ENCODE measurements around the gene CFAP46. TPM values are rescaled to one million over a fixed set of nuclear protein-coding genes. Genes with fewer than 3 reads are reported as not detected.

Gene CFAP46
- total and polyA plus RNA-seq, 3 experiments from 2014 or later = 0.09 TPM; not detected in 2

- ChIA-PET CTCF (no interaction called here), POLR2A (no interaction called here)
- Histone ChIP-seq H3K27me3 (ENCODE audit: insufficient read depth, low read length, poor library complexity, severe bottlenecking) (no peaks in the 10 kb centered on the region), H3K4me1 (ENCODE audit: insufficient read depth, low read length) (no peaks in the 10 kb centered on the region), H3K36me3 (ENCODE audit: insufficient read depth, low read length) (no peaks in the 10 kb centered on the region), H3K4me3 (ENCODE audit: low read length) (no peak overlapping the region), H3K9me3 (ENCODE audit: low read length) (no peaks in the 10 kb centered on the region), H3K27ac (ENCODE audit: low read depth, low read length) (no peak overlapping the region)
- peaks cover 0 to 1% (median 0%) of the 10 kb centered on the region in 3 donors for H3K4me1 Mint-ChIP-seq
- no peaks in the 10 kb centered on the region for H3K36me3 Mint-ChIP-seq
- DNase-seq = no peak
- peaks cover 0 to 3% (median 0%) of the 10 kb centered on the region in 5 donors for H3K9me3 Mint-ChIP-seq
- no peak overlapping the region for H3K4me3 Mint-ChIP-seq
- no peaks in the 10 kb centered on the region for H3K27me3 Mint-ChIP-seq
- H3K27ac Mint-ChIP-seq = no peak overlapping the region
Observed at GRCh38 chr10:132834311-132834761, 108.0 kb downstream of the CFAP46 start.

GRCh38 chr10:132833421-132834111 is 108.8 kb downstream of the CFAP46 start:
- H3K27me3 ChIP-seq (ENCODE audit: insufficient read depth, low read length, poor library complexity, severe bottlenecking) = no peaks in the 10 kb centered on the region
- DNase-seq = no peak
- Mint-ChIP-seq H3K36me3 (no peaks in the 10 kb centered on the region), H3K9me3 (peaks cover 0 to 3% (median 0%) of the 10 kb centered on the region in 5 donors), H3K27ac (no peak overlapping the region), H3K4me1 (peaks cover 0 to 1% (median 0%) of the 10 kb centered on the region in 3 donors), H3K27me3 (no peaks in the 10 kb centered on the region), H3K4me3 (no peak overlapping the region)
- H3K4me3 ChIP-seq (ENCODE audit: low read length) = no peak overlapping the region
- H3K27ac ChIP-seq (ENCODE audit: low read depth, low read length) = no peak overlapping the region
- CTCF ChIA-PET = no interaction called here
- POLR2A ChIA-PET = no interaction called here
- no peaks in the 10 kb centered on the region for H3K4me1 ChIP-seq (ENCODE audit: insufficient read depth, low read length)
- H3K36me3 ChIP-seq (ENCODE audit: insufficient read depth, low read length) = no peaks in the 10 kb centered on the region
- H3K9me3 ChIP-seq (ENCODE audit: low read length) = no peaks in the 10 kb centered on the region

GRCh38 chr10:132832186-132832969 is 110.0 kb downstream of the CFAP46 start:
- H3K9me3 Mint-ChIP-seq = peaks cover 0 to 3% (median 0%) of the 10 kb centered on the region in 5 donors
- no peaks in the 10 kb centered on the region for H3K36me3 ChIP-seq (ENCODE audit: insufficient read depth, low read length)
- H3K9me3 ChIP-seq (ENCODE audit: low read length) = no peaks in the 10 kb centered on the region
- no peak for DNase-seq
- peaks cover 0 to 1% (median 0%) of the 10 kb centered on the region in 3 donors for H3K4me1 Mint-ChIP-seq
- no peak overlapping the region for H3K27ac ChIP-seq (ENCODE audit: low read depth, low read length)
- no peak overlapping the region for H3K4me3 ChIP-seq (ENCODE audit: low read length)
- ChIA-PET CTCF (interaction anchor here (1.0 kb wide), 1 partner anchor 177 kb away, joined by 3 read pairs; no protein-coding TSS in a partner anchor), POLR2A (no interaction called here)
- no peaks in the 10 kb centered on the region for H3K36me3 Mint-ChIP-seq
- H3K27me3 Mint-ChIP-seq = no peaks in the 10 kb centered on the region
- H3K4me1 ChIP-seq (ENCODE audit: insufficient read depth, low read length) = no peaks in the 10 kb centered on the region
- H3K4me3 Mint-ChIP-seq = no peak overlapping the region
- no peaks in the 10 kb centered on the region for H3K27me3 ChIP-seq (ENCODE audit: insufficient read depth, low read length, poor library complexity, severe bottlenecking)
- H3K27ac Mint-ChIP-seq = peak overlapping the region in 1 of 8 donors; percentile 14

- Mint-ChIP-seq H3K9me3 (peaks cover 0 to 4% (median 0%) of the 10 kb centered on the region in 5 donors), H3K27ac (no peak overlapping the region), H3K27me3 (no peaks in the 10 kb centered on the region), H3K36me3 (no peaks in the 10 kb centered on the region), H3K4me3 (no peak overlapping the region), H3K4me1 (no peaks in the 10 kb centered on the region)
- Histone ChIP-seq H3K4me3 (ENCODE audit: low read length) (no peak overlapping the region), H3K27ac (ENCODE audit: low read depth, low read length) (no peak overlapping the region), H3K36me3 (ENCODE audit: insufficient read depth, low read length) (no peaks in the 10 kb centered on the region), H3K4me1 (ENCODE audit: insufficient read depth, low read length) (no peaks in the 10 kb centered on the region), H3K27me3 (ENCODE audit: insufficient read depth, low read length, poor library complexity, severe bottlenecking) (no peaks in the 10 kb centered on the region), H3K9me3 (ENCODE audit: low read length) (no peaks in the 10 kb centered on the region)
- ChIA-PET CTCF (no interaction called here), POLR2A (no interaction called here)
- DNase-seq = no peak
Observed at GRCh38 chr10:132829403-132829802, 113.0 kb downstream of the CFAP46 start.

- ChIA-PET CTCF (no interaction called here), POLR2A (no interaction called here)
- no peak for DNase-seq
- H3K9me3 Mint-ChIP-seq = peaks cover 0 to 4% (median 0%) of the 10 kb centered on the region in 5 donors
- H3K27ac ChIP-seq (ENCODE audit: low read depth, low read length) = no peak overlapping the region
- H3K4me1 ChIP-seq (ENCODE audit: insufficient read depth, low read length) = no peaks in the 10 kb centered on the region
- no peaks in the 10 kb centered on the region for H3K4me1 Mint-ChIP-seq
- H3K36me3 Mint-ChIP-seq = no peaks in the 10 kb centered on the region
- H3K27me3 Mint-ChIP-seq = no peaks in the 10 kb centered on the region
- H3K36me3 ChIP-seq (ENCODE audit: insufficient read depth, low read length) = no peaks in the 10 kb centered on the region
- no peak overlapping the region for H3K4me3 ChIP-seq (ENCODE audit: low read length)
- no peaks in the 10 kb centered on the region for H3K9me3 ChIP-seq (ENCODE audit: low read length)
- H3K4me3 Mint-ChIP-seq = no peak overlapping the region
- H3K27me3 ChIP-seq (ENCODE audit: insufficient read depth, low read length, poor library complexity, severe bottlenecking) = no peaks in the 10 kb centered on the region
- no peak overlapping the region for H3K27ac Mint-ChIP-seq
Observed at GRCh38 chr10:132828681-132829080, 113.7 kb downstream of the CFAP46 start.

- Histone ChIP-seq H3K4me3 (ENCODE audit: low read length) (no peak overlapping the region), H3K9me3 (ENCODE audit: low read length) (no peaks in the 10 kb centered on the region), H3K36me3 (ENCODE audit: insufficient read depth, low read length) (no peaks in the 10 kb centered on the region), H3K27me3 (ENCODE audit: insufficient read depth, low read length, poor library complexity, severe bottlenecking) (no peaks in the 10 kb centered on the region), H3K27ac (ENCODE audit: low read depth, low read length) (no peak overlapping the region), H3K4me1 (ENCODE audit: insufficient read depth, low read length) (no peaks in the 10 kb centered on the region)
- Mint-ChIP-seq H3K27ac (peak overlapping the region in 1 of 8 donors; percentile 81), H3K9me3 (peaks cover 0 to 4% (median 0%) of the 10 kb centered on the region in 5 donors), H3K4me1 (no peaks in the 10 kb centered on the region), H3K27me3 (no peaks in the 10 kb centered on the region), H3K4me3 (no peak overlapping the region), H3K36me3 (no peaks in the 10 kb centered on the region)
- ChIA-PET CTCF (no interaction called here), POLR2A (no interaction called here)
- DNase-seq = no peak
Observed at GRCh38 chr10:132827861-132828539, 114.4 kb downstream of the CFAP46 start.

GRCh38 chr10:132827423-132827789 is 115.0 kb downstream of the CFAP46 start:
- Mint-ChIP-seq H3K27me3 (no peaks in the 10 kb centered on the region), H3K27ac (no peak overlapping the region), H3K4me1 (no peaks in the 10 kb centered on the region), H3K4me3 (no peak overlapping the region), H3K9me3 (peaks cover 0 to 4% (median 0%) of the 10 kb centered on the region in 5 donors), H3K36me3 (no peaks in the 10 kb centered on the region)
- no peak overlapping the region for H3K4me3 ChIP-seq (ENCODE audit: low read length)
- no peaks in the 10 kb centered on the region for H3K27me3 ChIP-seq (ENCODE audit: insufficient read depth, low read length, poor library complexity, severe bottlenecking)
- POLR2A ChIA-PET = no interaction called here
- CTCF ChIA-PET = no interaction called here
- no peak for DNase-seq
- H3K36me3 ChIP-seq (ENCODE audit: insufficient read depth, low read length) = no peaks in the 10 kb centered on the region
- H3K4me1 ChIP-seq (ENCODE audit: insufficient read depth, low read length) = no peaks in the 10 kb centered on the region
- no peak overlapping the region for H3K27ac ChIP-seq (ENCODE audit: low read depth, low read length)
- no peaks in the 10 kb centered on the region for H3K9me3 ChIP-seq (ENCODE audit: low read length)

All from CD8-positive, alpha-beta memory T cell (primary cell).